Measurements from ENCODE around the gene PARP3.

- TF ChIP-seq CTCF (IDR thresholded peaks at IDR 0.05 in 2 of 3, conservative IDR thresholded peaks at IDR 0.05 in 1 of 3; ENCODE audit: control insufficient read depth in 2 of 3, extremely low read depth in 1 of 3, insufficient read depth in 1 of 3, low read depth in 3 of 3, low read length in 3 of 3) (no peak), ESRRA (IDR thresholded peaks at IDR 0.05; ENCODE audit: low read length) (no peak), FOXM1 (IDR thresholded peaks at IDR 0.05; ENCODE audit: low read depth, low read length) (no peak), RUNX3 (IDR thresholded peaks at IDR 0.05; ENCODE audit: low read length) (no peak), ZNF274 (IDR thresholded peaks at IDR 0.05; ENCODE audit: insufficient read depth, insufficient read length) (no peak), POLR2AphosphoS2 (IDR thresholded peaks at IDR 0.05; ENCODE audit: low read depth, low read length) (no peak), POLR2AphosphoS5 (IDR thresholded peaks at IDR 0.05; ENCODE audit: low read length) (no peak), SMARCA5 (IDR thresholded peaks at IDR 0.05) (no peak), POLR2A (IDR thresholded peaks at IDR 0.05; ENCODE audit: low read depth, low read length) (no peak), ZBTB33 (IDR thresholded peaks at IDR 0.05) (no peak)
Measured at GRCh38 chr3:51945031-51945840, 3.1 kb downstream of the PARP3 start.

All from GM12878 (cell line).